HepG2 (cell line): ENCODE results near the gene QSOX2. TPM values are rescaled to one million over a fixed set of nuclear protein-coding genes. Genes with fewer than 3 reads are reported as not detected.

Source experiments
- DR1 ChIP-seq: sonication (generic); formaldehyde crosslinking; IDR thresholded peaks from 2 replicates; pipeline ENCODE4 v1.8.0; 2021; ENCODE audit warnings: mild to moderate bottlenecking, missing genetic modification reagents, inconsistent platforms
- EED ChIP-seq: sonication (generic); formaldehyde crosslinking; IDR thresholded peaks from 2 replicates; pipeline ENCODE4 v1.5.0; 2020; ENCODE audit warnings: mild to moderate bottlenecking, missing genetic modification reagents
- SP2 ChIP-seq: sonication (generic); formaldehyde crosslinking; IDR thresholded peaks from 2 replicates; pipeline ENCODE4 v1.5.1; 2020; ENCODE audit warnings: mild to moderate bottlenecking, missing genetic modification reagents
- ZKSCAN5 ChIP-seq: sonication (generic); formaldehyde crosslinking; IDR thresholded peaks from 2 replicates; pipeline ENCODE4 v1.5.1; 2020; ENCODE audit warnings: mild to moderate bottlenecking, missing genetic modification reagents
- ZNF646 ChIP-seq: sonication (generic); formaldehyde crosslinking; IDR thresholded peaks from 2 replicates; pipeline ENCODE4 v1.9.0; 2021; ENCODE audit warnings: mild to moderate bottlenecking, missing genetic modification reagents
- polyA plus RNA-seq, 8 experiments: library from polyadenylated mRNA; depleted of rRNA in 3 of 8; stranded (reverse) in 7 of 8; unstranded in 1 of 8; fragments of >200 nt; fragmentation: Illumina TruSeq in 4 of 8; extraction: Trizol in 4 of 8; gene quantifications; 2 replicates each; pipeline versions ENCODE4 v1.2.1 to v1.2.3, GENCODE V29; 2011 to 2016; ENCODE audit warnings: low read depth in 4 of 8, missing spikeins in 1 of 8, mixed read lengths in 1 of 8; ENCODE audit not compliant: insufficient read depth in 1 of 8
- total RNA-seq, 5 experiments: library from RNA; depleted of rRNA; stranded (reverse); fragments of >200 nt; fragmentation: Illumina TruSeq; extraction: Trizol; gene quantifications; 2 replicates each; pipeline ENCODE4 v1.2.3, GENCODE V29; 2016; ENCODE audit warnings: low read depth in 1 of 5
- TF ChIP-seq, protein P1 (sequence below): sonication (generic); formaldehyde crosslinking; IDR thresholded peaks from 2 replicates; pipeline ENCODE4 v1.4.0; 2020; ENCODE audit warnings: missing genetic modification reagents
- TF ChIP-seq, protein P2 (sequence below), 2 experiments: IDR thresholded peaks; 2 replicates each; pipeline ENCODE4 v1.6.1; 2011 to 2012; ENCODE audit warnings: low read length in 2 of 2, borderline replicate concordance in 1 of 2, low read depth in 1 of 2, mild to moderate bottlenecking in 1 of 2, moderate library complexity in 1 of 2
- TF ChIP-seq, protein P3 (sequence below): sonication (generic); formaldehyde crosslinking; IDR thresholded peaks from 2 replicates; pipeline ENCODE4 v1.8.0; 2022; ENCODE audit warnings: low read depth, missing genetic modification reagents
- TF ChIP-seq, protein P4 (sequence below): sonication (generic); formaldehyde crosslinking; IDR thresholded peaks from 2 replicates; pipeline ENCODE4 v1.4.0; 2020; ENCODE audit warnings: mild to moderate bottlenecking, missing genetic modification reagents

Gene QSOX2
- total and polyA plus RNA-seq, 2 of the 13 experiments (the other 11 are each of a cell fraction or from before 2014, with no cell fraction given), result 27.1 to 42.1 TPM

GRCh38 chr9:136267261-136268111 is 21.9 kb upstream of the QSOX2 start (continued):
- TF ChIP-seq, protein P1, sequence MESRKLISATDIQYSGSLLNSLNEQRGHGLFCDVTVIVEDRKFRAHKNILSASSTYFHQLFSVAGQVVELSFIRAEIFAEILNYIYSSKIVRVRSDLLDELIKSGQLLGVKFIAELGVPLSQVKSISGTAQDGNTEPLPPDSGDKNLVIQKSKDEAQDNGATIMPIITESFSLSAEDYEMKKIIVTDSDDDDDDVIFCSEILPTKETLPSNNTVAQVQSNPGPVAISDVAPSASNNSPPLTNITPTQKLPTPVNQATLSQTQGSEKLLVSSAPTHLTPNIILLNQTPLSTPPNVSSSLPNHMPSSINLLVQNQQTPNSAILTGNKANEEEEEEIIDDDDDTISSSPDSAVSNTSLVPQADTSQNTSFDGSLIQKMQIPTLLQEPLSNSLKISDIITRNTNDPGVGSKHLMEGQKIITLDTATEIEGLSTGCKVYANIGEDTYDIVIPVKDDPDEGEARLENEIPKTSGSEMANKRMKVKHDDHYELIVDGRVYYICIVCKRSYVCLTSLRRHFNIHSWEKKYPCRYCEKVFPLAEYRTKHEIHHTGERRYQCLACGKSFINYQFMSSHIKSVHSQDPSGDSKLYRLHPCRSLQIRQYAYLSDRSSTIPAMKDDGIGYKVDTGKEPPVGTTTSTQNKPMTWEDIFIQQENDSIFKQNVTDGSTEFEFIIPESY (CRISPR knock-in tag), result no peak
- TF ChIP-seq EED (CRISPR knock-in tag) (no peak), DR1 (CRISPR knock-in tag) (no peak), SP2 (CRISPR knock-in tag) (no peak), ZKSCAN5 (CRISPR knock-in tag) (no peak), ZNF646 (CRISPR knock-in tag) (no peak)
- TF ChIP-seq, protein P2, sequence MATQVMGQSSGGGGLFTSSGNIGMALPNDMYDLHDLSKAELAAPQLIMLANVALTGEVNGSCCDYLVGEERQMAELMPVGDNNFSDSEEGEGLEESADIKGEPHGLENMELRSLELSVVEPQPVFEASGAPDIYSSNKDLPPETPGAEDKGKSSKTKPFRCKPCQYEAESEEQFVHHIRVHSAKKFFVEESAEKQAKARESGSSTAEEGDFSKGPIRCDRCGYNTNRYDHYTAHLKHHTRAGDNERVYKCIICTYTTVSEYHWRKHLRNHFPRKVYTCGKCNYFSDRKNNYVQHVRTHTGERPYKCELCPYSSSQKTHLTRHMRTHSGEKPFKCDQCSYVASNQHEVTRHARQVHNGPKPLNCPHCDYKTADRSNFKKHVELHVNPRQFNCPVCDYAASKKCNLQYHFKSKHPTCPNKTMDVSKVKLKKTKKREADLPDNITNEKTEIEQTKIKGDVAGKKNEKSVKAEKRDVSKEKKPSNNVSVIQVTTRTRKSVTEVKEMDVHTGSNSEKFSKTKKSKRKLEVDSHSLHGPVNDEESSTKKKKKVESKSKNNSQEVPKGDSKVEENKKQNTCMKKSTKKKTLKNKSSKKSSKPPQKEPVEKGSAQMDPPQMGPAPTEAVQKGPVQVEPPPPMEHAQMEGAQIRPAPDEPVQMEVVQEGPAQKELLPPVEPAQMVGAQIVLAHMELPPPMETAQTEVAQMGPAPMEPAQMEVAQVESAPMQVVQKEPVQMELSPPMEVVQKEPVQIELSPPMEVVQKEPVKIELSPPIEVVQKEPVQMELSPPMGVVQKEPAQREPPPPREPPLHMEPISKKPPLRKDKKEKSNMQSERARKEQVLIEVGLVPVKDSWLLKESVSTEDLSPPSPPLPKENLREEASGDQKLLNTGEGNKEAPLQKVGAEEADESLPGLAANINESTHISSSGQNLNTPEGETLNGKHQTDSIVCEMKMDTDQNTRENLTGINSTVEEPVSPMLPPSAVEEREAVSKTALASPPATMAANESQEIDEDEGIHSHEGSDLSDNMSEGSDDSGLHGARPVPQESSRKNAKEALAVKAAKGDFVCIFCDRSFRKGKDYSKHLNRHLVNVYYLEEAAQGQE (IDR thresholded peaks at IDR 0.05; ENCODE audit: borderline replicate concordance in 1 of 2, low read depth in 1 of 2, low read length in 2 of 2), result no peak
- TF ChIP-seq, protein P3, sequence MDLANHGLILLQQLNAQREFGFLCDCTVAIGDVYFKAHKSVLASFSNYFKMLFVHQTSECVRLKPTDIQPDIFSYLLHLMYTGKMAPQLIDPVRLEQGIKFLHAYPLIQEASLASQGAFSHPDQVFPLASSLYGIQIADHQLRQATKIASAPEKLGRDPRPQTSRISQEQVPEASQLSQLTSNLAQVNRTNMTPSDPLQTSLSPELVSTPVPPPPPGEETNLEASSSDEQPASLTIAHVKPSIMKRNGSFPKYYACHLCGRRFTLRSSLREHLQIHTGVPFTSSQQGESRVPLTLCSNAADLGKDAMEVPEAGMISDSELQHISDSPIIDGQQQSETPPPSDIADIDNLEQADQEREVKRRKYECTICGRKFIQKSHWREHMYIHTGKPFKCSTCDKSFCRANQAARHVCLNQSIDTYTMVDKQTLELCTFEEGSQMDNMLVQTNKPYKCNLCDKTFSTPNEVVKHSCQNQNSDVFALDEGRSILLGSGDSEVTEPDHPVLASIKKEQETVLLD, result no peak
- TF ChIP-seq, protein P4, sequence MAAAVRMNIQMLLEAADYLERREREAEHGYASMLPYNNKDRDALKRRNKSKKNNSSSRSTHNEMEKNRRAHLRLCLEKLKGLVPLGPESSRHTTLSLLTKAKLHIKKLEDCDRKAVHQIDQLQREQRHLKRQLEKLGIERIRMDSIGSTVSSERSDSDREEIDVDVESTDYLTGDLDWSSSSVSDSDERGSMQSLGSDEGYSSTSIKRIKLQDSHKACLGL (CRISPR knock-in tag), result no peak
